GM18526 (cell line): ENCODE data around the gene SERGEF.

Experiments
- POLR2A ChIP-seq: IDR thresholded peaks from 3 replicates; pipeline ENCODE4 v1.6.1; 2011; ENCODE audit not compliant: insufficient read length; ENCODE audit errors: extremely low read depth

The SERGEF gene

GRCh38 chr11:17873586-17873985 is 139.3 kb downstream of the SERGEF start:
- no peak for TF ChIP-seq POLR2A

DNA sequence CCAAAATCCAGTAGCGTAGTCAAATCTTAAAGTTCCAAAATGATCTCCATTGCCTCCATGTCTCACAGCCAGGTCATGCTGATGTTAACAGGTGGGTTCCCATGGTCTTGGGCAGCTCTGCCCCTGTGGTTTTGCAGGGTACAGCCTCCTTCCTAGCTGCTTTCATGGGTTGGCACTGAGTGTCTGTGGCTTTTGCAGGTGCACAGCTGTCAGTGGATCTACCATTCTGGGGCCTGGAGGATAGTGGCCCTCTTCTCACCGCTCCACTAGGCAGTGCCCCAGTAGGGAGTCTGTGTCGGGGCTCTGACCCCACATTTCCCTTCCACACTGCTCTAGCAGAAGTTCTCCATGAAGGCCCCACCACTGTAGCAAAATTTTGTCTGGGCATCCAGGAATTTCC is 145.5 kb downstream of the SERGEF start:
- TF ChIP-seq POLR2A: no peak

GRCh38 chr11:17865765-17866428 is 146.9 kb downstream of the SERGEF start:
- TF ChIP-seq POLR2A: no peak

DNA sequence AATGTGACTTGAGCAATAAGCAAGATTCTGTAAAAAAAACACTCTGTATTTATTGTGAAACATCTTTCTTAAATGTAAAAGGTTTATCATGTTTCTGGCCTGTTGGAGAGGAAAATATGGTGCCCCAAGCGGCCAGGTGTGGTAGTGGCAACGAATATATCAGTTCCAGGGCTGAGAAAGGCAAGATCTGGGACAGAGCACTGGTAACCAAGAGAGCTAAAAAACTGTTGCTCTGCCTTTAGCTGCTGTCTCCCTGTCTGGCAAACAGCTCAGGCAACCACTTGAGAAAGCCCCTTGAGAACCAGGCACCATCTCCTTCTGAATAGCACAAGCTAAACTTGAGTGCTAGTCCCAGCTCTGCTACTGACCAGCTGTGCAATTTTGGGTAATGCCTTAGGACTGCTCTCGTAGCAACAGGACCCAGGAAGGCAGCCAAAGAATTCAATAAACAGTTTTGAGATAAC is 148.3 kb downstream of the SERGEF start:
- TF ChIP-seq POLR2A: no peak

GRCh38 chr11:17861036-17861755 is 151.7 kb downstream of the SERGEF start:
- no peak for TF ChIP-seq POLR2A

DNA sequence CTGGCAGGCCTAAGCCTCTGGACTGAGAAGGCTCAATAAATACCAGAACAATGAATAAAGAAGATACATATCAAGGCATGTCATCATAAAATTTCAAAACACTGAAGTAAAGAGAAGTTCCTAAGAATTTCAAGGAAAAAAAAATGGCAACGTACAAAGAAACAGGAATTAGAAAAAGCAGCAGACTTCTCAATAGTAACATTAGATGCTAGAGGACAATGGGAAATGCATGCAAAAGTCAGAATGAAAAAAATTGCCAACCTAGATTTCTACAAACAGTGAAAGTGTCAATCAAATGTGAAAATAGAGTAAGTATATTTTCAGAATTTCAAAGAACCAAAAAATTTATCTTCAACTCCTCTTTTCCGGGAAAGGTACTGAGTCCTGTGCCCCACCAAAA is 153.3 kb downstream of the SERGEF start:
- no peak for TF ChIP-seq POLR2A

- no peak for TF ChIP-seq POLR2A
Measured at GRCh38 chr11:17855531-17856290, 157.1 kb downstream of the SERGEF start.

- no peak for TF ChIP-seq POLR2A
Measured at GRCh38 chr11:17853280-17853679, 159.6 kb downstream of the SERGEF start.

- TF ChIP-seq POLR2A: no peak
Measured at GRCh38 chr11:17852246-17852645, 160.6 kb downstream of the SERGEF start.

DNA sequence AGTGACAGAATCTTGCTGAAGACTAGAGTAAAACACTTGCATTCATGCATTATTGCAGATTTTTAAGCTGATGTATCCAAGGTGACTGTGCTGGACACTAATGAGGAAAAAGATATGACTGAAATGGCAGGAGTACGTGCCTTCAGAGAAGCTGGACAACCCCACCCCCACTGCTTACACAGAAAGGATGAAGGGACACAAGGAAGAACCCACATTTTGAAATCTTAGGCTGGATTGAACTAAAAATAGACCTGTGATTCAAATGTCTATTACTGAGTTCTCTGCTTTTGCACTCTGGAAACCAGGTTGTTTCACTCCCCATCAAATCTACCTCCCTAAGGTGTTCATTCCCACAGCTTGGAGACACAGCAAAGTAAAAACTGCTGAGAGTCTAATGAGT is 161.2 kb downstream of the SERGEF start:
- no peak for TF ChIP-seq POLR2A

GRCh38 chr11:17850336-17850735 is 162.5 kb downstream of the SERGEF start:
- TF ChIP-seq POLR2A: no peak

DNA sequence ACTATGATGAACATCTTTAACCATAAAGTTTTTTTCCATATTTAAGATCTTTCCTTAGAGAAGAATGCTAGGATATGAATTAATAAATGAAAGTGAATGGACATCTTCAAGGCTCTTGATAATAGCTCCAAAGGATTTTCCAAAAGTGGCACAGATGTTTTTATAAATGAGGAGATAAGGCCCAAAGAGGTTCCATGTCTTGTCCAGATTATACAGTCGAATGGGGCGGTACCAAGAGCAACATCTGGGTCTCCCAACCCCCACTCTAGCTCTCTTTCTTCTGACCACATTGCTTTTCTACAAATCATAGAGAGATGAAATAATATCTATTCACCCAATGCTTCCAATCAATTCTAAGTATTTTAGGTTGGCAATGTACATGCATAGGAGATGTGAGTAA is 164.1 kb downstream of the SERGEF start:
- TF ChIP-seq POLR2A: no peak

- no peak for TF ChIP-seq POLR2A
Measured at GRCh38 chr11:17846852-17847453, 165.9 kb downstream of the SERGEF start.

- TF ChIP-seq POLR2A: no peak
Measured at GRCh38 chr11:17845431-17845881, 167.4 kb downstream of the SERGEF start.

DNA sequence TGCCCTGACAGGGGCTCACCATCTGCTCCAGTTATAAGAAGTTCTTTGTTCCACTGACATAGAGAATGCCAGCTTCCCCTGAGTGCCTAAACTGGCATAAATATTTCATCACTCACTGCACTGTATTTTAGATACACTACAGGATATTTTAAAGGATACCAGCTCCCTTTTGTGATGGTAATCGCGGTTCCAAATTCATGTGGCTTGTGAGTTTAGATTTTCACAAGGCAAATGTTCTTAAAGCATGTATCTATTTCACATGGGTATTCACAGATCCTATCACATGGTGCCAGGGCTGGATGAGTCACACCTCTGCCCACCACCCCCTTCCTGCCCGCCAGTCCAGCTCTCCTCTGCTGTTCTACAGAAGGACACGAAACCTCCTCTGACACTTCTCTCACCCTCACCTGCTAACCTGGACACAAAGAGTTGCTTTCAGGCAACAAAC is 172.7 kb downstream of the SERGEF start:
- TF ChIP-seq POLR2A: no peak
